GM12874 (cell line): ENCODE data around the gene NDUFB10.

Experiments
- CTCF ChIP-seq: IDR thresholded peaks from 2 replicates; pipeline ENCODE4 v1.5.1; 2011; ENCODE audit warnings: low read depth, mild to moderate bottlenecking, control low read depth, low read length, moderate library complexity; ENCODE audit not compliant: insufficient read depth

NDUFB10 gene

DNA sequence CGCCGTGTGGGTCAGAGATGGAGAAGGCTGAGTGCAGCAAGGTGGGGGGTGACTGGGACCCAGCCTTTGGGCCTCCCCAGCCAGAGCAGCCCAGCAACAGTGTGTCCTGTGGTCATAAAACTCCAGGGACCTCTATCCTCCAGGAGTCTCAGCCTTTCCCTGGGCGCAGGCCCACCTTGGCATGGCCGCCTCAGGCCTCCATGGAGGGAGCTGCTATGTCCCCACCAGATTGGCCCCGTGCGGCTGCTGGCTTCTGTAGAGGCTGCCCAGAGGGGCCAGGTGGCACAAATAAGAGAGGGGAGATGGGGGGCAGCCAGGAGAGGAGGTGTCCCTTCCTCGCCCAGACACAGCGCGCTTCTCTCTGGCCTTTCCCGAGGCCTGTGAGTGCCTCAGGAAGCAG, 27.9 kb downstream of the NDUFB10 start:
- no peak for TF ChIP-seq CTCF

GRCh38 chr16:1989209-1990100, 30.1 kb downstream of the NDUFB10 start, which contains the start of gene SYNGR3:
Gene SYNGR3 (plus strand): TSS chr16:1989970. CDS start chr16:1990103, 133 bp downstream.
- TF ChIP-seq CTCF = no peak

GRCh38 chr16:1990101-1990350, 30.7 kb downstream of the NDUFB10 start:
- TF ChIP-seq CTCF = no peak

GRCh38 chr16:1990351-1991134, 31.2 kb downstream of the NDUFB10 start:
- TF ChIP-seq CTCF = no peak

- no peak for TF ChIP-seq CTCF
Observed at GRCh38 chr16:1991135-1991551, 31.8 kb downstream of the NDUFB10 start.

GRCh38 chr16:1991588-1991947, 32.2 kb downstream of the NDUFB10 start:
- no peak for TF ChIP-seq CTCF

DNA sequence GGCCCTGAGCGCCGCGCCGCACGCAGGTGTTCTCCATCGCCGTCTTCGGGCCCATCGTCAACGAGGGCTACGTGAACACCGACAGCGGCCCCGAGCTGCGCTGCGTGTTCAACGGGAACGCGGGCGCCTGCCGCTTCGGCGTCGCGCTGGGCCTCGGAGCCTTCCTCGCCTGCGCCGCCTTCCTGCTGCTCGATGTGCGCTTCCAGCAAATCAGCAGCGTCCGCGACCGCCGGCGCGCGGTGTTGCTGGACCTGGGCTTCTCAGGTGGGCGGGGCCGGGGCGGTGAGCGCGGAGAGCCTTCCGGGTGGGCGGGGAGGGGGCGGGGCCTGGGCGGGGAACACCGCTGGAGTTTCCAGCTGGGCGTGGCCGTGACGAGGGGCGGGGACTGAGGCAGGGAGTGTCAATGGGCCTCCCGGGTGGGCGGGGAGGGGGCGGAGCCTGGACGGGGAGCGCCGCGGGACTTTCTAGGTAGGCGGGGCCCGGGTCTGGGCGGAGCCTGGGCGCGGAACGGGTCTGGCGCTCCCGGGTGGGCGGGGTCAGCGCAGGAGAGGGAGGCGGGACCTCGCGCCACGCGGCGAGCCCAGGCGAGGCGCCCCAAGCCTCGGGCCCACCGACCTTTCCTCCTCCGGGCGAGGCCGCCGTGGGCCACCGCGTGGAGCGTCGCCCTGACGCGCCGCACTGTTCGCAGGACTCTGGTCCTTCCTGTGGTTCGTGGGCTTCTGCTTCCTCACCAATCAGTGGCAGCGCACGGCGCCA, 32.8 kb downstream of the NDUFB10 start:
- no peak for TF ChIP-seq CTCF
